ENCODE results near the gene PPFIA3.

The PPFIA3 gene

GRCh38 chr19:49107625-49108459, 11.5 kb upstream of the PPFIA3 start:
- H3K27me3 ChIP-seq = no peaks in the 10 kb centered on the region
- 0 out of 22 replicates have a peak overlapping the region, but pooled peaks of 1 of the 11 experiments have one; percentile 7 for H3K9ac ChIP-seq
- H4K20me1 ChIP-seq = peaks cover 60 to 77% (median 74%) of the 10 kb centered on the region in 11 experiments
- H3K4me1 ChIP-seq = peaks cover 38 to 67% (median 44%) of the 10 kb centered on the region in 10 experiments
- no peak overlapping the region for H3K4me3 ChIP-seq
- H3K36me3 ChIP-seq = peaks cover 56 to 71% (median 66%) of the 10 kb centered on the region in 11 experiments
- peak overlapping the region in 1 of 11 experiments; percentile 0; a peak in 1 of 22 replicates for H3K27ac ChIP-seq
- no peak overlapping the region for H3K4me2 ChIP-seq
- no peak for TF ChIP-seq Cebpa-rat (IDR thresholded peaks at IDR 0.05)
- H3K9me3 ChIP-seq (replicated peaks in 1 of 11) = no peaks in the 10 kb centered on the region

- H4K20me1 ChIP-seq = peaks cover 50 to 65% (median 62%) of the 10 kb centered on the region in 11 experiments
- H3K4me3 ChIP-seq = no peak overlapping the region
- no peaks in the 10 kb centered on the region for H3K9me3 ChIP-seq (replicated peaks in 1 of 11)
- no peak overlapping the region for H3K4me2 ChIP-seq
- H3K36me3 ChIP-seq = peaks cover 51 to 63% (median 58%) of the 10 kb centered on the region in 11 experiments
- H3K27me3 ChIP-seq = no peaks in the 10 kb centered on the region
- no peak for TF ChIP-seq Cebpa-rat (IDR thresholded peaks at IDR 0.05)
- H3K4me1 ChIP-seq = peaks cover 37 to 67% (median 44%) of the 10 kb centered on the region in 10 experiments
- no peak overlapping the region for H3K27ac ChIP-seq
- H3K9ac ChIP-seq = no peak overlapping the region
Observed at GRCh38 chr19:49109051-49109450, 10.3 kb upstream of the PPFIA3 start.

- Histone ChIP-seq H3K4me1 (peaks cover 31 to 61% (median 40%) of the 10 kb centered on the region in 10 experiments), H3K4me3 (no peak overlapping the region), H3K9me3 (replicated peaks in 1 of 11) (no peaks in the 10 kb centered on the region), H3K27me3 (no peaks in the 10 kb centered on the region), H3K27ac (no peak overlapping the region), H4K20me1 (peaks cover 45 to 59% (median 55%) of the 10 kb centered on the region in 11 experiments), H3K4me2 (peak overlapping the region in 4 of 11 experiments; percentile 18 to 57 (median 43); a peak in 7 of 22 replicates), H3K9ac (no peak overlapping the region), H3K36me3 (peaks cover 45 to 56% (median 55%) of the 10 kb centered on the region in 11 experiments)
- TF ChIP-seq Cebpa-rat (IDR thresholded peaks at IDR 0.05) = no peak
Observed at GRCh38 chr19:49109569-49110233, 9.6 kb upstream of the PPFIA3 start.

GRCh38 chr19:49110567-49110966, 8.8 kb upstream of the PPFIA3 start:
- Histone ChIP-seq H3K36me3 (peaks cover 36 to 47% (median 46%) of the 10 kb centered on the region in 11 experiments), H4K20me1 (peaks cover 37 to 56% (median 47%) of the 10 kb centered on the region in 11 experiments), H3K4me3 (no peak overlapping the region), H3K27me3 (no peaks in the 10 kb centered on the region), H3K4me1 (peaks cover 31 to 61% (median 40%) of the 10 kb centered on the region in 10 experiments), H3K9ac (no peak overlapping the region), H3K4me2 (peak overlapping the region in 5 of 11 experiments; percentile 17 to 57 (median 42); a peak in 8 of 22 replicates), H3K27ac (no peak overlapping the region), H3K9me3 (replicated peaks in 1 of 11) (no peaks in the 10 kb centered on the region)
- TF ChIP-seq Cebpa-rat (IDR thresholded peaks at IDR 0.05) = no peak

- peaks cover 29 to 61% (median 43%) of the 10 kb centered on the region in 10 experiments for H3K4me1 ChIP-seq
- H3K27me3 ChIP-seq = no peaks in the 10 kb centered on the region
- H3K36me3 ChIP-seq = peaks cover 28 to 39% (median 38%) of the 10 kb centered on the region in 11 experiments
- H3K27ac ChIP-seq = no peak overlapping the region
- peak overlapping the region in 3 of 11 experiments; percentile 36 to 44 (median 42); a peak in 4 of 22 replicates for H3K4me2 ChIP-seq
- H3K9me3 ChIP-seq (replicated peaks in 1 of 11) = no peaks in the 10 kb centered on the region
- 0 out of 22 replicates have a peak, but pooled peaks of 1 of the 11 experiments have one; percentile 9 for TF ChIP-seq Cebpa-rat (IDR thresholded peaks at IDR 0.05)
- peaks cover 28 to 48% (median 39%) of the 10 kb centered on the region in 11 experiments for H4K20me1 ChIP-seq
- H3K4me3 ChIP-seq = no peak overlapping the region
- H3K9ac ChIP-seq = no peak overlapping the region
Observed at GRCh38 chr19:49111218-49111998, 7.9 kb upstream of the PPFIA3 start.

GRCh38 chr19:49113762-49114629, 5.3 kb upstream of the PPFIA3 start, which contains the start of gene LIN7B:
Gene LIN7B (plus strand): TSS chr19:49114370. CDS start chr19:49114405, 35 bp downstream.
- H3K4me3 ChIP-seq = peak within 1 kb of the TSS; percentile 72 to 83 (median 77)
- H3K4me1 ChIP-seq = peaks cover 47 to 81% (median 60%) of the 10 kb centered on the region in 10 experiments
- peak within 1 kb of the TSS; percentile 84 to 100 (median 99) for H3K4me2 ChIP-seq
- peak within 1 kb of the TSS in 10 of 11 experiments; percentile 45 to 77 (median 61); a peak in 20 of 22 replicates for H3K27ac ChIP-seq
- TF ChIP-seq Cebpa-rat (IDR thresholded peaks at IDR 0.05) = no peak
- H3K9ac ChIP-seq = peak within 1 kb of the TSS; percentile 71 to 88 (median 80)
- H3K36me3 ChIP-seq = peaks cover 2 to 13% (median 12%) of the 10 kb centered on the region in 11 experiments; a peak in 21 of 22 replicates
- no peaks in the 10 kb centered on the region for H3K9me3 ChIP-seq (replicated peaks in 1 of 11)
- H3K27me3 ChIP-seq = no peaks in the 10 kb centered on the region
- peaks cover 3 to 28% (median 13%) of the 10 kb centered on the region in 11 experiments; a peak in 21 of 22 replicates for H4K20me1 ChIP-seq

GRCh38 chr19:49114630-49115363, 4.5 kb upstream of the PPFIA3 start:
- Histone ChIP-seq H3K27me3 (peaks cover 3 to 6% (median 6%) of the 10 kb centered on the region in 11 experiments), H3K9me3 (replicated peaks in 1 of 11) (no peaks in the 10 kb centered on the region), H3K4me3 (peak overlapping the region; percentile 72 to 83 (median 77)), H3K27ac (peak overlapping the region in 10 of 11 experiments; percentile 45 to 77 (median 61); a peak in 20 of 22 replicates), H3K4me2 (peak overlapping the region; percentile 84 to 100 (median 99)), H3K4me1 (peaks cover 49 to 80% (median 61%) of the 10 kb centered on the region in 10 experiments), H3K36me3 (peaks cover 0 to 5% (median 4%) of the 10 kb centered on the region in 11 experiments; a peak in 11 of 22 replicates), H3K9ac (peak overlapping the region; percentile 71 to 88 (median 80)), H4K20me1 (peaks cover 0 to 20% (median 5%) of the 10 kb centered on the region in 11 experiments; a peak in 14 of 22 replicates)
- no peak for TF ChIP-seq Cebpa-rat (IDR thresholded peaks at IDR 0.05)
